ENCODE measurements around the gene AMER2. TPM values are rescaled to one million over a fixed set of nuclear protein-coding genes. Genes with fewer than 3 reads are reported as not detected.

The AMER2 gene
- total and polyA plus RNA-seq, 10 donors: not detected

- 67 to 80% (median 77%) methylated on average over 6 of the region's 6 CpGs for WGBS, 5 donors
- TF ChIP-seq POLR2AphosphoS5 (IDR thresholded peaks at IDR 0.05) (no peak), CTCF (IDR thresholded peaks at IDR 0.05 in 8 of 11, conservative IDR thresholded peaks at IDR 0.05 in 3 of 11) (no peak), POLR2A (IDR thresholded peaks at IDR 0.05) (no peak)
- Histone ChIP-seq H3K9me3 (peaks cover 0 to 12% (median 0%) of the 10 kb centered on the region in 8 donors), H3K27ac (no peak overlapping the region), H3K27me3 (replicated peaks in 1 of 7) (peaks cover 0 to 45% (median 0%) of the 10 kb centered on the region in 7 donors), H3K4me1 (no peaks in the 10 kb centered on the region), H3K36me3 (no peaks in the 10 kb centered on the region), H3K4me3 (no peak overlapping the region)
- DNase-seq: no peak
- intact Hi-C loops (cut with DNase I; ENCODE audit: low total_unique reads): no loop called here
Measured at GRCh38 chr13:25131881-25132420, 40.1 kb downstream of the AMER2 start.

- H3K27ac ChIP-seq: no peak overlapping the region
- peaks cover 0 to 35% (median 0%) of the 10 kb centered on the region in 7 donors for H3K27me3 ChIP-seq (replicated peaks in 1 of 7)
- TF ChIP-seq POLR2A (IDR thresholded peaks at IDR 0.05): no peak
- no peak for TF ChIP-seq CTCF (IDR thresholded peaks at IDR 0.05 in 8 of 11, conservative IDR thresholded peaks at IDR 0.05 in 3 of 11)
- TF ChIP-seq POLR2AphosphoS5 (IDR thresholded peaks at IDR 0.05): no peak
- intact Hi-C loops (cut with DNase I; ENCODE audit: low total_unique reads): no loop called here
- H3K4me3 ChIP-seq: no peak overlapping the region
- no peak for DNase-seq
- H3K4me1 ChIP-seq: no peaks in the 10 kb centered on the region
- 18 to 46% (median 40%) methylated on average over 3 of the region's 3 CpGs for WGBS, 5 donors
- no peaks in the 10 kb centered on the region for H3K36me3 ChIP-seq
- peaks cover 0 to 15% (median 0%) of the 10 kb centered on the region in 8 donors for H3K9me3 ChIP-seq
Measured at GRCh38 chr13:25130944-25131343, 41.1 kb downstream of the AMER2 start.

- Histone ChIP-seq H3K4me3 (no peak overlapping the region), H3K4me1 (no peaks in the 10 kb centered on the region), H3K9me3 (peaks cover 0 to 15% (median 0%) of the 10 kb centered on the region in 8 donors), H3K27ac (no peak overlapping the region), H3K36me3 (no peaks in the 10 kb centered on the region), H3K27me3 (replicated peaks in 1 of 7) (peaks cover 0 to 53% (median 8%) of the 10 kb centered on the region in 7 donors)
- intact Hi-C loops (cut with DNase I; ENCODE audit: low total_unique reads): no loop called here
- TF ChIP-seq CTCF (IDR thresholded peaks at IDR 0.05 in 8 of 11, conservative IDR thresholded peaks at IDR 0.05 in 3 of 11): no peak
- no peak for TF ChIP-seq POLR2AphosphoS5 (IDR thresholded peaks at IDR 0.05)
- TF ChIP-seq POLR2A (IDR thresholded peaks at IDR 0.05): no peak
- 31 to 41% (median 36%) methylated on average over 8 of the region's 8 CpGs for WGBS, 5 donors
- DNase-seq: no peak
Measured at GRCh38 chr13:25118378-25118905, 53.6 kb downstream of the AMER2 start.

- Histone ChIP-seq H3K27me3 (replicated peaks in 1 of 7) (peaks cover 0 to 62% (median 8%) of the 10 kb centered on the region in 7 donors), H3K4me3 (no peak overlapping the region), H3K36me3 (no peaks in the 10 kb centered on the region), H3K27ac (no peak overlapping the region), H3K9me3 (peaks cover 0 to 4% (median 0%) of the 10 kb centered on the region in 8 donors), H3K4me1 (no peaks in the 10 kb centered on the region)
- 86 to 91% (median 89%) methylated on average over 16 of the region's 16 CpGs for WGBS, 5 donors
- DNase-seq: no peak
- TF ChIP-seq CTCF (IDR thresholded peaks at IDR 0.05 in 8 of 11, conservative IDR thresholded peaks at IDR 0.05 in 3 of 11): no peak
- no peak for TF ChIP-seq POLR2AphosphoS5 (IDR thresholded peaks at IDR 0.05)
- no peak for TF ChIP-seq POLR2A (IDR thresholded peaks at IDR 0.05)
- intact Hi-C loops (cut with DNase I; ENCODE audit: low total_unique reads): no loop called here
Measured at GRCh38 chr13:25117312-25117711, 54.8 kb downstream of the AMER2 start.
